Upper lobe of left lung (tissue), 6 donors: ENCODE measurements around the gene OSBPL3. TPM values are rescaled to one million over a fixed set of nuclear protein-coding genes. Genes with fewer than 3 reads are reported as not detected.

Experiments
- ATAC-seq, 2 donors: fragments of 200-7000 bp; cut with Tn5 transposase; one replicate each; pipeline ENCODE4 v1.9.1; 2022; ENCODE audit warnings: mild to moderate bottlenecking in 2 of 2, moderate library complexity in 2 of 2; ENCODE audit not compliant: low FRiP score in 2 of 2
- DNase-seq, 2 donors: peaks; one replicate each; pipeline ENCODE4 v3.0.0-alpha.2; 2019 to 2020
- H3K27ac ChIP-seq, 4 donors: fragments of 200-600 bp; sonication (generic); one replicate each; pipeline ENCODE4 v1.5.1; 2016 to 2019
- H3K27me3 ChIP-seq, 4 donors: fragments of 200-600 bp; sonication (generic); one replicate each; pipeline ENCODE4 v1.5.1; 2017 to 2019
- H3K36me3 ChIP-seq, 4 donors: fragments of 200-600 bp; sonication (generic); one replicate each; pipeline ENCODE4 v1.5.1; 2016 to 2019
- H3K4me1 ChIP-seq, 4 donors: fragments of 200-600 bp; sonication (generic); one replicate each; pipeline ENCODE4 v1.5.1; 2018 to 2019
- H3K4me3 ChIP-seq, 4 donors: fragments of 200-600 bp; sonication (generic); one replicate each; pipeline ENCODE4 v1.5.1; 2017 to 2019; ENCODE audit warnings: mild to moderate bottlenecking in 2 of 4, moderate library complexity in 1 of 4
- H3K9me3 ChIP-seq, 4 donors: fragments of 200-600 bp; sonication (generic); one replicate each; pipeline ENCODE4 v1.5.1; 2018 to 2019
- EP300 ChIP-seq, 4 donors: sonication (generic); formaldehyde crosslinking; IDR thresholded peaks; one replicate each; pipeline ENCODE4 v1.5.1; 2017; ENCODE audit warnings: antibody characterized with exemption in 4 of 4, control low read depth in 2 of 4
- POLR2A ChIP-seq, 4 donors: fragments of 450-650 bp; IDR thresholded peaks; one replicate each; pipeline ENCODE4 v1.5.1; 2016 to 2017; ENCODE audit warnings: antibody characterized with exemption in 4 of 4, mild to moderate bottlenecking in 2 of 4
- POLR2AphosphoS5 ChIP-seq, 2 donors: sonication (generic); formaldehyde crosslinking; IDR thresholded peaks; one replicate each; pipeline ENCODE4 v1.5.1; 2017; ENCODE audit warnings: antibody characterized with exemption in 2 of 2
- WGBS, 2 donors: methylation state at CpG; one replicate each; pipeline ENCODE4 v1.1.5; 2017 to 2018; 5-methylcytosine and 5-hydroxymethylcytosine counted together
- total RNA-seq, 6 donors: library from RNA; depleted of rRNA in 4 of 6; stranded (reverse); fragments of >200 nt in 4 of 6; gene quantifications; one replicate each; pipeline versions ENCODE4 v1.1.0 to v1.2.1, GENCODE V29; 2016 to 2021
- TF ChIP-seq, protein P1 (sequence below), 6 experiments: fragments of 450-650 bp in 4 of 6; fragments of 200-600 bp in 2 of 6; sonication (generic) in 2 of 6; IDR thresholded peaks; one replicate each; pipeline ENCODE4 v1.5.1; 2016 to 2019; ENCODE audit warnings: antibody characterized with exemption in 6 of 6
- donor health status: DM: no; HTN: no; CAD: no; lungs with moderate emphysema.
- donor health status: DM: no; HTN: yes; CAD: no; lungs with severe emphysema.

The OSBPL3 gene
- total RNA-seq, 6 donors from 2014 or later: 17.5 to 55.5 (median 21.7) TPM

GRCh38 chr7:24793982-24794648 lies 185.9 kb downstream of the OSBPL3 start:
- DNase-seq: no peak
- Histone ChIP-seq H3K4me1 (no peaks in the 10 kb centered on the region), H3K9me3 (no peaks in the 10 kb centered on the region), H3K27me3 (no peaks in the 10 kb centered on the region), H3K36me3 (no peaks in the 10 kb centered on the region), H3K4me3 (no peak overlapping the region), H3K27ac (no peak overlapping the region)
- ATAC-seq: no peak
- 79 to 84% methylated on average over 9 of the region's 9 CpGs for WGBS, 2 donors
- no peak for TF ChIP-seq EP300 (IDR thresholded peaks at IDR 0.05)
- TF ChIP-seq, protein P1, sequence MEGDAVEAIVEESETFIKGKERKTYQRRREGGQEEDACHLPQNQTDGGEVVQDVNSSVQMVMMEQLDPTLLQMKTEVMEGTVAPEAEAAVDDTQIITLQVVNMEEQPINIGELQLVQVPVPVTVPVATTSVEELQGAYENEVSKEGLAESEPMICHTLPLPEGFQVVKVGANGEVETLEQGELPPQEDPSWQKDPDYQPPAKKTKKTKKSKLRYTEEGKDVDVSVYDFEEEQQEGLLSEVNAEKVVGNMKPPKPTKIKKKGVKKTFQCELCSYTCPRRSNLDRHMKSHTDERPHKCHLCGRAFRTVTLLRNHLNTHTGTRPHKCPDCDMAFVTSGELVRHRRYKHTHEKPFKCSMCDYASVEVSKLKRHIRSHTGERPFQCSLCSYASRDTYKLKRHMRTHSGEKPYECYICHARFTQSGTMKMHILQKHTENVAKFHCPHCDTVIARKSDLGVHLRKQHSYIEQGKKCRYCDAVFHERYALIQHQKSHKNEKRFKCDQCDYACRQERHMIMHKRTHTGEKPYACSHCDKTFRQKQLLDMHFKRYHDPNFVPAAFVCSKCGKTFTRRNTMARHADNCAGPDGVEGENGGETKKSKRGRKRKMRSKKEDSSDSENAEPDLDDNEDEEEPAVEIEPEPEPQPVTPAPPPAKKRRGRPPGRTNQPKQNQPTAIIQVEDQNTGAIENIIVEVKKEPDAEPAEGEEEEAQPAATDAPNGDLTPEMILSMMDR (IDR thresholded peaks at IDR 0.05): no peak
- TF ChIP-seq POLR2AphosphoS5 (IDR thresholded peaks at IDR 0.05): no peak
- no peak for TF ChIP-seq POLR2A (IDR thresholded peaks at IDR 0.05)

DNA sequence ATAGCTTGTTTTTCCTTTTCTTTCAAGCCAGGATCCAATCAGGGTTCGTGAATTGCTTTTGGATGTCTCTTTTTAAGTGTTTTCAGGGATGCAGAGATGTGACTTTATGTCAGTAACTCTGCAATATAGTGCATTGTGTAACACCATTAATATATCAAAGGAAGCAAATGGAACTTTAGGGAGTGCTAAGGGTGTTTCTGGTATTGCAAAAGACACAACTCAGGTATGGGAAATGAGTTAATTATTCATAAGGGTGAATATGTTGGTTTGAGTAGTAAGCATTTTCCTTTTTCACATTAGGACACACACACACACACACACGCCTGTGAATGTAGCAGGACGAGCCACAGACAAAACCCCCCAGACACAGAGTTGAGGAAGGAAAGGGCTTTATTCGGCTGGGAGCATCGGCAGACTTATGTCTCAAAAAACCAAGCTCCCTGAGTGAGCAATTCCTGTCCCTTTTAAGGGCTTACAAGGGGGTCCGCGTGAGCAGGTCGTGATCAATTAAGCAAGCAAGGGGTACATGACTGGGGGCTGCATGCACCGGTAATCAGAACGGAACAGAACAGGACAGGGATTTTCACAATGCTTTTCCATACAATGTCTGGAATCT lies 190.9 kb downstream of the OSBPL3 start:
- H3K9me3 ChIP-seq: no peaks in the 10 kb centered on the region
- no peaks in the 10 kb centered on the region for H3K36me3 ChIP-seq
- ATAC-seq (no peak), DNase-seq (no peak)
- no peaks in the 10 kb centered on the region for H3K4me1 ChIP-seq
- no peaks in the 10 kb centered on the region for H3K27me3 ChIP-seq
- 92 to 93% methylated on average over 10 of the region's 10 CpGs for WGBS, 2 donors
- H3K27ac ChIP-seq: no peak overlapping the region
- TF ChIP-seq, protein P1 (IDR thresholded peaks at IDR 0.05): no peak
- TF ChIP-seq POLR2AphosphoS5 (IDR thresholded peaks at IDR 0.05) (no peak), POLR2A (IDR thresholded peaks at IDR 0.05) (no peak), EP300 (IDR thresholded peaks at IDR 0.05) (no peak)
- H3K4me3 ChIP-seq: no peak overlapping the region

DNA sequence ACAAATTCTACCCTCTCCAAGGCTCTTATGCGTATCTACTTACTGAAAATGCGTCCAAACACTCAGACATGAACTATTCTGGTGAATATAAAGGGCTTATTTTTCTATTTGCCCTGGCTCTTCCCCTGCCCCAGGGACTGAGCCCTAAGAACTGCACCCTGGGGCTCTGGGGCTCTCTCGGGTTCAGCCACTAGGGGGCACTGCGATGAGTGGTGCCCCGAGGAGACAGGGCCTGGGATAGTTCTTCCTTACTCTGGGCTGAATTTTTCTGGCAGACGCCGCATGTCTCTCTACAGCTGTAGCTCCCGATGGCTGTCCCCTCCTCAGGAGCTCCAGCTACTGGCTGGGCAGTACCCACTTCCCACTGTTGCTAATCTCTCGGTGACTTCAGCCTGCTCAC lies 191.9 kb downstream of the OSBPL3 start:
- Histone ChIP-seq H3K27ac (no peak overlapping the region), H3K9me3 (no peaks in the 10 kb centered on the region), H3K4me1 (no peaks in the 10 kb centered on the region), H3K36me3 (no peaks in the 10 kb centered on the region), H3K4me3 (no peak overlapping the region), H3K27me3 (no peaks in the 10 kb centered on the region)
- DNase-seq (no peak), ATAC-seq (no peak)
- no peak for TF ChIP-seq POLR2AphosphoS5 (IDR thresholded peaks at IDR 0.05)
- TF ChIP-seq POLR2A (IDR thresholded peaks at IDR 0.05): no peak
- TF ChIP-seq, protein P1 (IDR thresholded peaks at IDR 0.05): no peak
- no peak for TF ChIP-seq EP300 (IDR thresholded peaks at IDR 0.05)
- 92% methylated on average over 9 of the region's 9 CpGs for WGBS, 2 donors

- DNase-seq (peak in 1 of 2 donors; percentile 76), ATAC-seq (peak in 1 of 2 donors; percentile 77)
- 65% methylated on average over 5 of the region's 5 CpGs for WGBS, 2 donors
- no peaks in the 10 kb centered on the region for H3K27me3 ChIP-seq
- H3K36me3 ChIP-seq: no peaks in the 10 kb centered on the region
- H3K27ac ChIP-seq: peak overlapping the region in 2 of 4 donors; percentile 18 to 53
- H3K4me3 ChIP-seq: no peak overlapping the region
- no peaks in the 10 kb centered on the region for H3K9me3 ChIP-seq
- H3K4me1 ChIP-seq: no peaks in the 10 kb centered on the region
- TF ChIP-seq, protein P1 (IDR thresholded peaks at IDR 0.05): no peak
- TF ChIP-seq POLR2AphosphoS5 (IDR thresholded peaks at IDR 0.05): peak in 1 of 2 donors; percentile 25
- no peak for TF ChIP-seq EP300 (IDR thresholded peaks at IDR 0.05)
- TF ChIP-seq POLR2A (IDR thresholded peaks at IDR 0.05): peak in 1 of 4 donors; percentile 54
Observed at GRCh38 chr7:24786941-24787340, 193.0 kb downstream of the OSBPL3 start.
